ENCODE measurements around the gene SLC25A47.

- no peak for TF ChIP-seq CTCF (IDR thresholded peaks at IDR 0.05; ENCODE audit: low read length)
- no peak for TF ChIP-seq EZH2 (optimal IDR thresholded peaks at IDR 0.05; ENCODE audit: low read depth, low read length)
- no peak for TF ChIP-seq EZH2phosphoT487 (IDR thresholded peaks at IDR 0.05; ENCODE audit: low read length)
These were observed 16.0 kb upstream of the SLC25A47 start for GRCh38 chr14:100306998-100307765.

Data from MM.1S (cell line).